ENCODE measurements around the gene PAPPA.

- TF ChIP-seq, protein P1, sequence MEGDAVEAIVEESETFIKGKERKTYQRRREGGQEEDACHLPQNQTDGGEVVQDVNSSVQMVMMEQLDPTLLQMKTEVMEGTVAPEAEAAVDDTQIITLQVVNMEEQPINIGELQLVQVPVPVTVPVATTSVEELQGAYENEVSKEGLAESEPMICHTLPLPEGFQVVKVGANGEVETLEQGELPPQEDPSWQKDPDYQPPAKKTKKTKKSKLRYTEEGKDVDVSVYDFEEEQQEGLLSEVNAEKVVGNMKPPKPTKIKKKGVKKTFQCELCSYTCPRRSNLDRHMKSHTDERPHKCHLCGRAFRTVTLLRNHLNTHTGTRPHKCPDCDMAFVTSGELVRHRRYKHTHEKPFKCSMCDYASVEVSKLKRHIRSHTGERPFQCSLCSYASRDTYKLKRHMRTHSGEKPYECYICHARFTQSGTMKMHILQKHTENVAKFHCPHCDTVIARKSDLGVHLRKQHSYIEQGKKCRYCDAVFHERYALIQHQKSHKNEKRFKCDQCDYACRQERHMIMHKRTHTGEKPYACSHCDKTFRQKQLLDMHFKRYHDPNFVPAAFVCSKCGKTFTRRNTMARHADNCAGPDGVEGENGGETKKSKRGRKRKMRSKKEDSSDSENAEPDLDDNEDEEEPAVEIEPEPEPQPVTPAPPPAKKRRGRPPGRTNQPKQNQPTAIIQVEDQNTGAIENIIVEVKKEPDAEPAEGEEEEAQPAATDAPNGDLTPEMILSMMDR (IDR thresholded peaks at IDR 0.05), result no peak
- no peak for TF ChIP-seq RFX5 (IDR thresholded peaks at IDR 0.05; ENCODE audit: low read length)
- TF ChIP-seq POLR2AphosphoS5 (IDR thresholded peaks at IDR 0.05; ENCODE audit: low read depth, low read length), result no peak
- no peak for TF ChIP-seq FOXJ3 (CRISPR knock-in tag; IDR thresholded peaks at IDR 0.05)
- TF ChIP-seq, protein P2, sequence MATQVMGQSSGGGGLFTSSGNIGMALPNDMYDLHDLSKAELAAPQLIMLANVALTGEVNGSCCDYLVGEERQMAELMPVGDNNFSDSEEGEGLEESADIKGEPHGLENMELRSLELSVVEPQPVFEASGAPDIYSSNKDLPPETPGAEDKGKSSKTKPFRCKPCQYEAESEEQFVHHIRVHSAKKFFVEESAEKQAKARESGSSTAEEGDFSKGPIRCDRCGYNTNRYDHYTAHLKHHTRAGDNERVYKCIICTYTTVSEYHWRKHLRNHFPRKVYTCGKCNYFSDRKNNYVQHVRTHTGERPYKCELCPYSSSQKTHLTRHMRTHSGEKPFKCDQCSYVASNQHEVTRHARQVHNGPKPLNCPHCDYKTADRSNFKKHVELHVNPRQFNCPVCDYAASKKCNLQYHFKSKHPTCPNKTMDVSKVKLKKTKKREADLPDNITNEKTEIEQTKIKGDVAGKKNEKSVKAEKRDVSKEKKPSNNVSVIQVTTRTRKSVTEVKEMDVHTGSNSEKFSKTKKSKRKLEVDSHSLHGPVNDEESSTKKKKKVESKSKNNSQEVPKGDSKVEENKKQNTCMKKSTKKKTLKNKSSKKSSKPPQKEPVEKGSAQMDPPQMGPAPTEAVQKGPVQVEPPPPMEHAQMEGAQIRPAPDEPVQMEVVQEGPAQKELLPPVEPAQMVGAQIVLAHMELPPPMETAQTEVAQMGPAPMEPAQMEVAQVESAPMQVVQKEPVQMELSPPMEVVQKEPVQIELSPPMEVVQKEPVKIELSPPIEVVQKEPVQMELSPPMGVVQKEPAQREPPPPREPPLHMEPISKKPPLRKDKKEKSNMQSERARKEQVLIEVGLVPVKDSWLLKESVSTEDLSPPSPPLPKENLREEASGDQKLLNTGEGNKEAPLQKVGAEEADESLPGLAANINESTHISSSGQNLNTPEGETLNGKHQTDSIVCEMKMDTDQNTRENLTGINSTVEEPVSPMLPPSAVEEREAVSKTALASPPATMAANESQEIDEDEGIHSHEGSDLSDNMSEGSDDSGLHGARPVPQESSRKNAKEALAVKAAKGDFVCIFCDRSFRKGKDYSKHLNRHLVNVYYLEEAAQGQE (IDR thresholded peaks at IDR 0.05; ENCODE audit: low read depth, low read length), result no peak
- TF ChIP-seq ELF1 (IDR thresholded peaks at IDR 0.05), result no peak
Measured at GRCh38 chr9:116238776-116239340, 85.3 kb downstream of the PAPPA start.
